GM18508 (cell line): Measurements from ENCODE around the gene MED13L.

Source experiments
- ATAC-seq: cut with Tn5 transposase; IDR thresholded peaks from one replicate; pipeline ENCODE4 v1.9.1; 2021; ENCODE audit warnings: moderate number of reproducible peaks; ENCODE audit not compliant: insufficient read depth, unreplicated experiment

Gene MED13L

DNA sequence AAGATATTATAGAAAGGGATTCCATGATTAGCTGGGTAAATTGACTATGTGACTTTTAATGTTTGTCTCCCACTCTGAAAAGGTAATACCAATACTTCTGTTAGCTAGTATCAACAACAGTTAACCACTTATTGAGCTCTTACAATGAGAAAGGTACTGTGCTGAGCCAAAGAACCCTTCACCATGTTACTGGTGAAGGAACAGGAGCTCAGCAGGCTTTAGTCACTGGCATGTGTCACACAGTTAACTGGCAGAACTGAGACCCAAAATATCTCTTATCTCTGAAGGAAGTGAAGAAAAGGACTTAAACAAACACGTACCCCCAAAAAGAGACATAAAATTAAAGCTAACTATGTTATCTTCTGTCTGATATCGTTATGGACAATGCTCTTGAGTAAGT, 170.6 kb downstream of the MED13L start:
- no peak for ATAC-seq

DNA sequence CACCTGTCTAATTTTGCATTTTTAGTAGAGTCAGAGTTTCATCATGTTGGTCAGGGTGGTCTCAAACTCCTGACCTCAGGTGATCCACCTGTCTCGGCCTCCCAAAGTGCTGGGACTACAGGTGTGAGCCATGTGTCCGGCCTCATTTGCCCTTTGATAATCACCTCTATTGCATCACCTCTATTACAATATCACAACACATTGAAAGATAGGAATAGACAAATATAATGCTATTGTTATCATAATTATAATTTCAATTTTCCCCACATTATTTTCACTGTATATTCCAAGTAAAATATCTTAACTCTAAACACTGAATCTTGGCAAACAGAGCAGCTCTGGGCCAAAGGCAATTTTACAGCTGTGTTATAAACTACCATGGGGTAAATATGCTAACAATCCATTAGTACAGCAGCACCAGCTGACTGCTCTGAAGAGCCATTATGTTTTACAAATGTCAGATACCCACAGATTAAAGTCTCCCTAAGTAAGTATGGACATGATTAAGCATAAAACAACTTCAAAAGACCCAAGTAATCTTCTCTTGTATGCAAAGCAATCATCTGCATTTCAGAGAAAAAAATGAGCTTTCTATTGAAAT, 173.2 kb downstream of the MED13L start:
- ATAC-seq: no peak

DNA sequence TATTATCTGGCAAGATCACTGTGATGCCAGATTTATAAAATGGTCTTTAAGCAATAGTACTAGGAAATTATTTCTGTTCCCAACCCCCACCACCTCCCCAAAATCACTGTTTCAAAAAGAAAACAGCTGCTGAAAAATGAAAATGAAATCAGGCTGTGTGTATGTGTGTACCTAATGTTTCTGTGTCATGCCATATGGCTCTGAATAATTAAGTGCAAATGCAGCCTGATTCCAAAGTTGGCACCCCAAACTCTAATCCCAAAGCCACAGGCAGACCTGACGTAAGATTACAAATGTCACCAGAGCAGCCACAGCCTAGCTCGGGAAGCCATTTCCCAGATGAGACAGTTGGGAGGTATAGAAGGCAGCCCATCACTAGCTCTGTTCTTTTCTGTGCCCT, 175.5 kb downstream of the MED13L start:
- ATAC-seq: no peak

DNA sequence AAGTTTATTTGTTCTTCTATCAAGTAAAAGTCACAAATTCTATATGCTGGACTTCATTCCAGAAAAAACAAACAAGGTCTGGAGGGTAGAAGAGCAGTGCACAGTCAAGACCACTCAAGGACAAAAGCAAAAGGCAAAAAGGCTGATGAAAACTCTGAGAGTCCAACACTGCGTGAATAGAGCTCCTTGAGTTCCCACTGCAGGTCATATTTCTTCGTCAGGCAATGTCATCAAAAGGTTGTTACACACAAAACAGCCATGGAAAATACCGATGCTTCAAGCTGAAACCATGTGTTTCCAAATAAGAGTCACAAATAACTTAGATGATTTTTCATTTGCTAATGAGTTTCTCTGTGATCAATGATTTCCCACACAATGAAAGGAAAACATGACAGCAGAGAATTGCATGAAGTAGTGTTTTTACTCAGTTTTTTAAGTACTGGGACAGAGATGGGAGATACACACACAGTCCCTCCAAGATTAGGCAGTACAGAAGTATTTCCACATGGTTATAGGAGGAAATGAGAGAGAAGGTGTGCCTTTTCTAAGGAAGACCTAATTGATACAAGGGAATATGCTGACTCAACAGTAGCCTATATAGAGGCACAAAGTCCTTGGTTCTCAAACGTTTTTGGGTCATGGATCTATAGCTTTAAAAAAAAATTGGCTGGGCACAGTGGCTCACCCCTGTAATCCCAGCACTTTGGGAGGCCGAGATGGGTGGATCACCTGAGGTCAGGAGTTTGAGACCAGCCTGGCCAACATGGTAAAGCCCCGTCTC, 177.7 kb downstream of the MED13L start:
- ATAC-seq: no peak

DNA sequence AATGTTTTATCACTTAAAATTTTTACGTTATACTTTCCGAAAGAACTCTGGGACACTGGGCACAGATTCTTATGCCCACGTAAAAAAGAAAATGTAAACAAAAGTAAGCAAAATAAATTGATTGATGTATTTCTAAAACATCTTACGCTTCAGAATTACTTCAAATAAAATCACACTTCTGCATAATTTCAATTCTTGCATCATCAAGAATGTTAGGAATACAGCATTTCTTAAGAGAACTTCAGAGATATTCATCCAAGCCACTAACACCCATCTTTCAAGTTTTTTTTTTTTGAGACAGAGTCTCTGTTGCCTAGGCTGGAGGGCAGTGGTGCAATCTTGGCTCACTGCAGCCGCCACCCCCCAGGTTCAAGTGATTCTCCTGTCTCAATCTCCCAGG, 180.6 kb downstream of the MED13L start:
- ATAC-seq: no peak

DNA sequence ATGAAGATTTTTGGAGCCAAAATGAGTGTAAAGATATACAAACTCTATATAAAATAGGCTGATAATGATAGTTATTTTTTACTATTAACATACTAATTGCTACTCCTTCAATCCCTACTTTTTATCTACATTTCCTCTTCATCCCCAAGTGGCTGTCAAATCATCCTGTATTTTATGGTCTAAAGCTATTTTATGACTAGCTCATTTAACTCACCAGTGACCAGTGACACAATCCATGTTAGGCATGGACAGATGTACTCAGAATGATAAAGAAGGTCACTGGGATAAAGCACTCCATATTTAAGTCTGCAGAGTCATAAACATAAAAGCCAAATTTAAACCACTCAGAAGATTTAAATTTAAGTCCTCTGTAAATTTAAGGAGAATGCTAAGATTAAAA, 183.0 kb downstream of the MED13L start:
- ATAC-seq: no peak

DNA sequence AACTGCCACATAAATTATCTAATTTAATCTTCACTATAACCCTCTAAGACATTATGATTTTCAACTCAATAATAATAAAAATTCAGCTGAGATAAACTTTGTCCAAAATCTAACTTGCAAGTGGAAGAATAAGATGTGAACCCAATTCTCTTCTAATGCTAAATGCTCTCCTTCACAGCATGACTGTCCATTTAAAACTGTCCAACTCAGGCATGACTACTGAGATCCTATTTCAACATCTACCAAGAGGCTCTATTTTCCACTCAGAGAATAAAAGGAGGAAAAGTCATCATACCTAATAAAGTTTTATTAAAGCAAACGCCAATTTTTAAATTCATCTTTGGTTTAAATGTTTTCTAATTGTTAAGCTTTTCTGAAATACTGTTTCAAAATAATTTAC, 183.6 kb downstream of the MED13L start:
- ATAC-seq: no peak

DNA sequence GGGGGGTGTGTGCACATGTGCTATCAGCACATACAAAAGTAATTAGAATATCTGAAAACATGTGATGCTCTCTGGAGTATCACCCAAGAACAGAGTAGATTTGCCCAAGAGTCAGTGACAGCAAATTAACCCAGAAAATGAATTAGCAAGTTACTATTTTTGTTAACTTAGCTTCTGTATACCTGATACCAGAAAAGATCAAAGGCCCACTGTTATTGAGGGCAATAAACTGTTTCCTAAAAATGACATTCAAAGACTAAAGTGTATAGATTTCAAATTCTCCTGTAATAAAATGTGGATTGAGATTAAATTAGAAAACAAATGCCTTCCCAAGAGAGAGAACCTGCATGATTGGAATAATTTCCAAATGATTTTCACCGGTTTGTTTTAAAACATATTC, 184.7 kb downstream of the MED13L start:
- ATAC-seq: no peak

DNA sequence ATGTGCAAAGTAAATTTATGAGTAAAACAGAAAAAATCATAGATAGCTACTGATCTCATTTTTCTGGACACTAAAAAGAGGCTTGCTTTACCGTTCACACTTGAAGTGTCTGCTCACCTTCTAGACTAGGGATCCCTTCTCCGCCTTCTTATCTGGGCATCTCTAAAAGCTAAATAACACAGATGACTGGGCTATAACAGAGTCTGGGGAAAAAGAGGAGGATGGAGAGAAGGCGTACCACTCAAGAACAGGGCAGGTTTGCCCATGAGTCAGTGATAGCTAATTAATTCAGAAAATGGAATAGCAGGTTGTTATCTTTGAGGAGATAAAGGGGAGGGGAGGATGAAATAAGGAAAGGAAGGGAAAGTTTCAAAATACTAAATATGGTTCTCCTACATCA, 185.3 kb downstream of the MED13L start:
- no peak for ATAC-seq

DNA sequence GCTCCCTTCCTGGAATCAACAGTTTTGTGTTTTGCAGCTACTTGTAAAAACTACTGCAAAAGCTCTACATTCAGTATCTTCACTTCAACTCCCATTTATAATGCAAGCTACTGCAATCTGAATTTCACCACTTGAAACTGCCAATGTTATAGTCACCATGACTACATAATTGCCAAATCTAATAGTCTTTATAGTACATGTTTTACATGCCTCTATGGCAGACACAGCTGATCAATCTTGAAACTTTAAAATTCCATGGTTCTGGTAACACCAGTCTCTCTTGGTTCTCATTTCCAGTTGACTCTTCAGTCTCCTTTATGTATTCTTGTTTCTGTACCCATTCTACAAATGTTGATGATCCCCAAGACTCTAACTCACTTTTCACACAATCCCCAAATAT, 185.9 kb downstream of the MED13L start:
- no peak for ATAC-seq

DNA sequence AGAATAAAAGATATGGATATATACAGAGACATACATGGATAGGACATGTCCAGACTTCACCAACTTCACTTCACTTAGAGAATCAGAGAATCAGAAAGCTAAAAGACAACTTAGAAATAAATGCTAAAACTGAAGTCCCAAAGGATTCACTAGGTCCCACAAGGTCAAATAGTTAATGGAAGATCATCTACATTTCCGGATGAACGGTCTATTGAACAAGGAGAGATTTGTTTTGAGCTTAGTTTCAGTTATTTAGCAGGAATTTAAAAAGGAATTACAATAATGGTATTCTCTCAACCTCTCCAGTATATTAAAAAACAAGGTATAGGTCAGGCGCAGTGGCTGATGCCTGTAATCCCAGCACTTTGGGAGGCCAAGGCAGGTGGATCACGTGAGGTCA, 187.0 kb downstream of the MED13L start:
- no peak for ATAC-seq

DNA sequence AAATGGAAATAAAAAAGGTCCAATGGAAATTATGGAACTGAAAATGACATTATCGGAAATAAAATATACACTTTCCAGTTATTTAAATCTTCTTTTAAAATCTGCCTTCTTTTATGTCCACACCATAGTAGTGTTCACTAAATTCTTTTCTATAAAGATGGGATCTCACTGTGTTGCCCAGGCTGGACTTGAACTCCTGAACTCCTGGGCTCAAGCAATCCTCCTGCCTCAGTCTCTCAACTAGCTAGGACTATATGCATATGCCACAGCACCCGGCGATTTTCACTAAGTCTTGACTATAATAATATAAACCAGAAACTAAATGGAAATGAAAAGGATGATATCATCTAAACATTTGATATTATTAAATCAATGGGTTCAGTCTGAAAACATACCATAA, 188.4 kb downstream of the MED13L start:
- no peak for ATAC-seq

DNA sequence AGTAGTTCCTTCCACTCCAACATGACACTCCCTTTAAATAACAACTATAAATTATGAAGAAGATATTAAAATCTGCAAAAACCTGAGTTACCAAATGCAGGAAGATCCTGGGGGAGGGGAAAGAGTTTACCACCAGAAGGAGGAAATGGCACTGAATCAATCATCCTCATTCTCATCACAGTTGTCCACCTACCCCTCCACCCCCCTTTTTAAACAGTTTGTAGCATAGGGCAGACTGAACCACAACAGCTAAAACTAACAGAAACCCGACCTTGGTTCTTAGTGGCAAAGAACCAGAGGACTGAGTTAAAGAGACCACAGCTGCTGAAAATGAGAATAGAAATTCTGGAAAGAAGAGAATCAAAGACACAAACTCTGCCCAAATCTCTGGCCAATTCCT, 189.5 kb downstream of the MED13L start:
- ATAC-seq: no peak

DNA sequence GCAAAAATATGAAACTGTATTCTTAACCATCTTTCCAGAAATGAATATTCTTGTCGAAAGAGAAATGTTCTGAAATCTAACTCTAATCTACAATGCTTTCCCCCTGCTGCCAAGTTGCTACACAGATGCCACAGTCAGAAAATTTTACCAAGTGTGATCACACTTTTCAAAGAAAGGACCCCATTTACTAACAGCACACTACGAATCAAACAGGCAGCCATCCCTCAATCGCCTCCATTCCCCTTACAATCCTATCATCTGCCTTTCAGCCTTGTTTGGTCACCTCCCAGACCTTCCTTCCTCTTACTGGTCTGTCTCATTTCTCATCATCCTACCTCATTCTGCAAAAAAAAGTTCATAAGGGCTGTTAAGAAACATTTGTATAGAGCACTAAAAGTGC, 190.1 kb downstream of the MED13L start:
- no peak for ATAC-seq

DNA sequence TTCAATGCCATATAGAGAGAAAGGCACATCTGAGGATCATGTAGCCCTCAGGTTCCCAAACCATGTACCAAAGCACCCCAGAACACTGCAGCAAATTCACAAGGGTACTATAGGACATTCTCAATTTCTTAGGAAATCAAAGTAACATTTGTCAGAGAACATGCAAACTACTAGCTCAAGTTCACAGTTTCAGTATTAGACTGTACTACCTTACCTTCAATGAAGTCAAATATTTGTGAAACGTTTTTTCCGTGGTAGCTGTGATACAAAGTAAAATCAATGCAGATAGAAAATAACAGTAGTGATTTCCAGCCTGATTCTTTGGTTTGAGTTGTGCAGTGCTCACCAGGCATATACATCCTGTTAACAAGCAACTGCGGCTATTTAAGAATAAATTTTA, 197.1 kb downstream of the MED13L start:
- no peak for ATAC-seq

DNA sequence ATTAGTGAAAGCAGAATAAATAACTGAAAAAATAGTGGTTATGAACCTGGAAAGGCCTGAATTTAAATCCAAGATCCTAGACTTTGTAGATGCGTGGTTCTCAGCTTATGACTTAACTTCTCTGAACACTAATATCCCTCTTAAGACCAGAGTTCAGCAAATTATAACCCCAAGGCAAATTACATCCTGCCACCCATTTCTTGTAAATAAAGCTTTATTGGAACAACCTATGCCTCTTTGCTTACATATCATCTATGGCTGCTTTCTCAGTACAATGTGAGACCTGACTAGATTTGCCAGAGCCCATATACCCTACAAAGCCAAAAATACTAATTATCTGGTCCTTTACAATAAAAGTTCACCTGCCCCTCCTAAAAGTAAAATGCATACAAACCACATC, 199.1 kb downstream of the MED13L start:
- ATAC-seq: no peak

DNA sequence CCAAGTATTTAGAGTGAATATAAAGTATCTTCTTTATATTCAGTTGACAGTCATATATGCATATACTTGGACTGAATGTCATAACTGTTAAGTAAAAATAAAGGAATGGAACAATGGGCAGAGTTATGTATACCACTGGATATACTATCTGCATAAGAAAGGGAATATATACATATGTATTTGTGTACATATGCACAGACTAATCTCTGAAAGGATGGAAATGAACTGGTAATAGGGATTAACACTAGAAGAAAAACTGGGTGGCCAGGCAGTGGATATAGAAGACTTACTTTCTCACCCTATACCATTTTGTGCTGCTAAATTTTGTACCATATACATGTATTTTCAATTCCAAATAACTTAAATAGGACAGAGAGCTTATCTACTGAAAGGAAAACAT, 200.1 kb downstream of the MED13L start:
- no peak for ATAC-seq

DNA sequence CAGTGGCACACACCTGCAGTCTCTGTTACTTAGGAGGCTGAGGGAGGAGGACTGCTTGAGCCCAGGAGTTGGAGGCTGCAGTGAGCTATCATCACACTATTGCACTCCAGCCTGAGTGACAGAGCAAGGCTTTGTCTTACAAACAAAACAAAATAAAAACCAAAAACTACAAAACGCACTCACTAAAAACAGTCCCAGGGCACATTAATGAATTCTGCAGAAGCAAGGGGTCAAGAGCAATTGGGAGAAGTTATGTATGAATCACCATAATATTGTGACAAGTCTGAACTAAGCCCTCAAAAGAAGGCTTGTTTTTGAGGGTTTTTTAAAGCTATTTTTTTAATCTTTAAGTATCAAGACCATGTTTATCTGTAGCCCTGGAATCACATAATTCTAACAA, 201.1 kb downstream of the MED13L start:
- ATAC-seq: no peak

DNA sequence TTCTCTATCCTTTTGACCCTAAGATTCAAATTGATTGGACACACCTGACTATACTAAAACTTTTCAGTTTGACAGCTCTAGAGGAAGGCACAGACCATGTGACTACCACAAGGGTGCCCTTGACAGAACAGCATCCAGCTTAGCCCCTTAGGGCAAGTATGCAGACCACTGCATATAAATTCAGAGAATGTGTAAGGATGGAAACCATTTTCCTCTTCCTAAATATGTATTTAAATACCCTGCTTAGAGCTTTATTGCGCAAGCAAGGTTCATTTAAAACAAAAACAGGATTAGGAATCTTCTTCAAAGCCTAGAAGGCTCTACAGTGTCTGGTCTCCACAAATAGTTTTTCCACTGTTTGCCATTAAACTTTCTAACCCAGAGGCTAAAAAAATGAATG, 202.8 kb downstream of the MED13L start:
- ATAC-seq: no peak

DNA sequence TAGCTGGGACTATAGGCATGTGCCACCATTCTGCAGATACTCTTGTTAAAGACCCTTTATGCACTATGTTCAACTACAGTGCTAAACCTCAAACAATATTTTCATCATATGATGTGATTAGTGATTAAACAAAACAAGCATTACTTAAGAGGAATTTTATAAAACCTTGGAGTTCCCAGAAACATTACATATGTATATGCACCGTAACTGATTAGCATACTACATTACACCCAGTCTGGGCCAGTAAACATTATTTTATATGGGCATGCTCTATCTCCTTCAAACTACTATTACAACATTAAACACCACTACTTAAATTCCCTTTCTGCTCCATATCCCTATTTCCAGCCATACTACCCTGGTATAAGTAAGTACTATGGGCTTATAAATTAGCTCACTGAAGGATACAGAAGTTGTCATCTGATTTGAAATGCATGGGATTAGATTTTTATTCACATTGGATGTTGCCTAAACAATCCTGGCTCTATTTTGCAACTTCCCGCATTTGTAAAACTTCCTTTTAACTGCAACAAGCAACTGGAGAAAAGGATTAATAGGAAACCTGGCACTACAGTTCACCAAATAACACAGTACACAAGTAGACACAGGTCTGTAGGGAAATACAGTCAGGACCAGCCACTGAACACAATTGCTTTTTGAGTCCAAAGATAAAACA, 205.8 kb downstream of the MED13L start:
- no peak for ATAC-seq

DNA sequence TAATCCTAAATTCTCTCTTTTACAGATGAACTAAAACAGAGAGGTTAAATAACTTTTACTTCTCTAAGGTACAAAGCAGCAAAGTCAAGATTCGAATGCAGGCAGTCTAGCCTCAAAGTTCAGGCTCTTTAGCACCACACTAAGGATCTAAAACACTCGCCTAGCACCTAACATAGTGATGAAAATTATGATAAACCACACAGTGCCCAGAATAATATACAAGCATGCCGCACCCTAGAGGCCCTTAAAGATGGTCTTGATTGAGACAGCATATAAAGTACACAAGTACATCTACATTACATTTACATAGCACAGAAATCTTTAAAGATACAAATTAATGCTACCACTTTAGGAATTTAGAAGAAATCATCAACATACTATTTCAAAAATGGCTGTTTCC, 207.0 kb downstream of the MED13L start:
- no peak for ATAC-seq

DNA sequence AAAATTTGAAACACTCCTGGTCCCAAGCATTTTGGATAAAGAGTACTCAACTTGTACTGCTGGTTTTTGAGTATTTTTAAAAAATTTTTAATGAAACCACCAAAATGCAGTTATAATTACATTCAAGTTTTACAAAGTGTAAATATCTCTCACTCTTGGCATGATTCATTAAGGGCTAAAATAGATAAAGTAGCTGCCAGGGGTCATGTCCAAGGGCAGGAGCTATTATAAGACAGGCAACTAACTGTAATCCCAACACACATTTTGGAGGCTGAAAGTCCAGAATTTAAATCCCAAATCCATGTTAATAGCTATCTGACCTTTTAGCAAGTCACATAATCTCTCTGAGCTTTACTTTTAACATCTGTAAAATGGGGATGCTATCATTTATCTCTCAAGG, 207.6 kb downstream of the MED13L start:
- ATAC-seq: no peak
